CD4-positive, alpha-beta T cell treated with Interleukin-6 at 100 ng/mL for 8 hours (primary cell): Measurements from ENCODE around the gene NPAT.
"Not testable (repeated sequence)": the region's sequence is repeated elsewhere in the genome, so short reads cannot be mapped to it uniquely, and the experiment has no call there.

ENCODE experiments used
- DNase-seq: peaks from one replicate; pipeline ENCODE4 v3.0.0-alpha.2; 2020; ENCODE audit warnings: mixed read lengths, low spot score

Gene NPAT

DNA sequence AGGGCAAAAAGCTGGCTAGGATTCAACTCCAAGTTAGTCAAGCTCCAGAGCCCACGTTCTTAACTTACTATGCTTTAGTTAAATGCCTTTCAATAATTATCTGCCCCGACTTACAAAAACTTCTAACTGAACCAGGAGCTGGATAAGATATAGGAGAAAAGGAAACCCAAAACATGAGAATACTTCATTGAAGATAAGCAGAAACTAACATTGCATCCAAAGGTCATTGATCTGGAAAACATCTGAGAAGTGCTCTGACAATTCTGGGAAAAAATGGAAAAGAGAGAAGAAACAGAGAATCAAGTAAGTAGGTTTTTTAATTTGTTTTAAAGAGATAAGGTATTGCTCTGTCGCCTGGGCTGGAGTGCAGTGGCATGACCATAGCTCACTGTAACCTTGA, 73.9 kb downstream of the NPAT start:
- no peak for DNase-seq

DNA sequence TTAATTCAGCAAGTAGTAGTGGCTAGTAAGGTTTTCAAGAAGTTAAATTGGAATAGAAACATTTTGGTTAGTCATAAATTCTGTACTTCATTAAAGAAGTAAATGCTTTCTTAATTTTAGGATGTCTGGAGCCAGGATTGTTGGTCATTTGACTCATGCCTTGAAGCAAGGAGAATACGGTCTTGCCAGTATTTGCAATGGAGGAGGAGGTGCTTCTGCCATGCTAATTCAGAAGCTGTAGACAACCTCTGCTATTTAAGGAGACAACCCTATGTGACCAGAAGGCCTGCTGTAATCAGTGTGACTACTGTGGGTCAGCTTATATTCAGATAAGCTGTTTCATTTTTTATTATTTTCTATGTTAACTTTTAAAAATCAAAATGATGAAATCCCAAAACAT, 75.3 kb downstream of the NPAT start:
- DNase-seq = no peak

DNA sequence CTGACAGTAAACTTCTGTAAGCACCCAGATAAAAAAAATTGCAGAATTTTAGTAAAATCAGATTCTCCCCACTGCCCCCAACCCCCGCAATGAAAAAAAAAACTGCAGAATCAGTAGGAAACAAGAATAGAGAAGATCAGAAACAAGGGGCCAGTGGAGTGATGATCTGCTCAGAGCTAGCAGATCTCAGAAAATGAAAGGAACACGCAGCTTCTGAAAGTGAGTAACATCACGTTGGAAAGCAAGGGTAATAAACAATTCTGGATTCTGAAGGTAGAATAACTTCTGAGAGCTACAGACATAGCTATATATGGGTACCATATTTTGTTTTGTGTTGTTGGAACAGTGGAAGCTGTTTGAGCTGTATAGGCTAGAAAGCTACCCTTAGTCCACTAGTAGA, 77.8 kb downstream of the NPAT start:
- no peak for DNase-seq

GRCh38 chr11:108142304-108142703, 80.1 kb downstream of the NPAT start:
- no peak for DNase-seq

DNA sequence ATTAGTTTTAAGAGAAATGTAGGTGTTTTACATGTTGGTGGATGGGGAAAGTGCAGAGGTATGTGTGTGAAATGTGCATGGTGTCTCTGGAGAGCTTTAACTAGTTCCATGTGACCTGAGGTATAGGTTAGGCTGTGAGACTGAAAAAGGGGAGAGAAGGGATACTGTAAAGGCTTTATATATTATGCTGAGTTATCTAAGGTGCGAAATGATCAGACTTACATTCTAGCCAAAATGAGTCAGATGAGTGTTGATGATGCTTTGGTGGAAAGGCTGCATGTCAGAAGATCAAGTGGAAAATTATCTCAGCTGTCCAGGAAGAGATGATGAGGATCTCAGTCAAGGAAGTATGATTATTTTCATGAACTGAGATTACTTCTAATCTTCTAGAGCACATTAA, 85.2 kb downstream of the NPAT start:
- no peak for DNase-seq

- peak; percentile 8 for DNase-seq
These were observed 86.4 kb downstream of the NPAT start for GRCh38 chr11:108135845-108136544.

- not testable (repeated sequence) for DNase-seq
These were observed 89.4 kb downstream of the NPAT start for GRCh38 chr11:108132993-108133538.

- no peak for DNase-seq
These were observed 90.4 kb downstream of the NPAT start for GRCh38 chr11:108131993-108132392.

- no peak for DNase-seq
These were observed 93.7 kb downstream of the NPAT start for GRCh38 chr11:108128772-108129171.

- no peak for DNase-seq
These were observed 97.3 kb downstream of the NPAT start for GRCh38 chr11:108125096-108125495.

DNA sequence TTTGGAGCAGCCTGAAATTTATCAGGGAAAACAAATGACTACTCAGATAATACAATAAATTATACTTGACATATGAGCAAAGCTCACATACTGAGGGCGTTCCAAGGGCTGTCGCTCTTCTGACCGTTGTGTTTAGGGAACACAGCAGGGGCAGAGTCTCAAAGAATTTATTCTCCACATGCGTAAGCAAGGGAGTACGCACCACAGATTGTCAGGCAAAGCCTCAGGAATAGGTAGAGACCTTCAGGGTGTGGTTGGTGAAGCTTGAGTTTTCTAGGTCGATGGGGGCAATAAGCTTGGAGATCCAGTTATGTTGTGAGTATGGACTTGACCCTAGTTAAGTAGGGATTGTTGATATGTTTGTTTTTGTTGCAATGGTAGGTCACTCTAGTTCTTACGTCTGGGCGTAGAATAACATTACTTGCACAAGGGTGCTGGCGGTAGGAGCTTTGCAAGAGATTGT, 100.2 kb downstream of the NPAT start:
- DNase-seq = no peak

DNA sequence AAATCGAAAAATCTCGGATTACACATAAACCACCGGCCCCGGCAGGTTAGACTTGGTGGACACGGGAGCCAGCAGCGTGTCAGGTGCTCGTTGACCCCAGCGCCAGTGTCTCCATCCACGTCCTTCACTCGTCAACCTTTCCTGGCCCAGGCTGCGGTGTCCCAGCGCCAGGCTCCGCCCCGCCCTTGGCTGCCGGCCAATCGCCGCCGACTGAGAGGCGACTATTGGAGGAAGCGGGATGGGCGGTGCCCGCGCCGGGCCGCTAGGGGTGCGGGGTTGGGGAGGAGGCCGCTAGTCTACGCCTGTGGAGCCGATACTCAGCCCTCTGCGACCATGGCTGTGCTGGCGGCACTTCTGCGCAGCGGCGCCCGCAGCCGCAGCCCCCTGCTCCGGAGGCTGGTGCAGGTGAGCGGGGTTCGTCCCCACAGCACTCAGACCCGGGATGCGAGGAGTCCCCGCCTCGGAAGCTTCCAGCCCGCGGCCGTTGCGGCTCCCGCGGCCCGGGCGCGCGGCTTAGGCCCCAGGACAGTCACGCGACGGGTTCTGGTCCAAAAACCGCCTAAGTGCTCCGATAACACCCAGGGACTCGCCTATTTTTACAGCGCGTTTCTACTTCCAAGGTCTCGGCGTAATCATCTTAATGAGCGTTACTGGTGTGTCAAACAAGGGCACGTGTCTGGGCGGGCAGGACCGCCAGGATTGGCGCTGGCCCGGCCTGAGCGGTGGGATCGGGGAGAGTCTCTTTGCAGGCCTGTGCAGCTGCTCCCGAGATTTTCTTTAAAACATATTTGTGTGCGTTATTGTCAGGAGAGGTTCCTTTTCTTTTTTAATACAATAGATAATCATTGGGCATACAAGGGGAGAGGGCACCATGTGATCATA, 100.9 kb downstream of the NPAT start, which contains the start of gene ACAT1:
TSS of gene ACAT1 (plus strand) at position 294 of the 882 bp plus-strand sequence. CDS start at position 334, 40 bp downstream.
- peak; percentile 93 for DNase-seq

DNA sequence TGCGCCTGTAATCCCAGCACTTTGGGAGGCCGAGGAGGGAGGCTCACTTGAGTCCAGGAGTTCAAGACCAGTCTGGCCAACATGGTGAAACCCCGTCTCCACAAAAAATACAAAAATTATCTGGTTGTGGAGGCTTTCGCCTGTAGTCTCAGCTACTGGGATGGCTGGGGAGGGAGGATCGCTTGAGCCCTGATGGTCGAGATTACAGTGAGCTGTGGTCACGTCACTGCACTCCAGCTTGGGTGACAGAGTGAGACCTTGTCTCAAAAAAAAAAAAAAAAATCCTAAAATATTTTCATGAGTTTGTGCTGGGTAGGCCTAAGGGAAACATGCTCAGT, 101.5 kb downstream of the NPAT start:
- not testable (repeated sequence) for DNase-seq

- DNase-seq = peak; percentile 5
These were observed 104.6 kb downstream of the NPAT start for GRCh38 chr11:108117746-108118371.

DNA sequence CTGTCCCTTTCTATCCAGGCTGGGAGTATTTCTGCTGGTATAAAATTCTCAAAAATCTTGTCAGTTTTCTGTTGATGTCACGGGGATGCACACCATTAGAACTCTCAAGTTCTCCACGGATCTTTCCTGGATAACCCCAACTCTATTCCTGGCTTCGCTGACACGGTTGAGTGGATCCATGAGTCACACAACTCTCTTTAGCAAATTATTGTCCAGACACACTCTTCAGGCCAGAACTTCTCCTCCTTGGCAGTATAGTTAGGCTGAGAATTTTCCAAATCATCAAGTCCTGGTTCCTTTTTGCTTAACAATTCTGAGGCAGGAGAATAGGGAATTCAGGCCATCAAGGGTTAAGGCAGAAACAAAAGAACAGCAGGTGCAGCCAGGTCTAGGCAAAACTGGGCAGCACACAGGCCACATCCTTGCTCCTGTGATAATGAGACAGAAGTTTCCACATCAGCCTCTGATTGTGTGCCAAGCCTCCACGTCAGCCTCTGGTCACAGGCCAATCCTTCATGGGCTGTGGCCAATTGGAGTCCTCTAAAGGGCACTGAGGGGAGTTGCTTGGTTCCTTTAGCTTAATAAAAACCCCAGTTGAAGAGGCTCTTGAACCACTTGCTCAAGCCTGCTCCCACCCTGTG, 106.8 kb downstream of the NPAT start:
- no peak for DNase-seq

GRCh38 chr11:108112057-108112456, 110.4 kb downstream of the NPAT start:
- DNase-seq = no peak

DNA sequence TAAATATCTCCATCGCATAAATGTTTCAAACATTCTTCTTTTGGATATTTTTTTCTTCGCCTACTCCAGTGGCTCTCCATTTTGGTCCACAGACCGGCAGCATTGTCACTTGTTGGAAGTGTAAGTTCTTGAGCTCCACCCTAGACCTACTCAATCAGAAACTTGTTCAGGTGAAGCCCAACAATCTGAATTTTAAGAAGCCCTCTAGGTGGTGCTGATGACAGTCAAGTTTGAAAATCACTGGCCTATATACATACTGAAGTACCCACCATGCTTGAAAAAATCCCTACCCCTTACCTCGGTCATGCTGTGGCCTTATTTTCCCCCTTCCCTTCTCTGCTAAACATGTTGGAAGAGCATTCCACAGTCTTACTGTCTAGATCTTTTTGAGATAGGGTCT, 111.3 kb downstream of the NPAT start:
- DNase-seq = no peak
